HL-60 (cell line): ENCODE results near the gene ATG10.

ENCODE experiments used
- CTCF ChIP-seq: IDR thresholded peaks from one replicate; pipeline ENCODE4 v1.5.1; 2011; ENCODE audit warnings: low read length, control low read depth, inconsistent platforms; ENCODE audit not compliant: insufficient read depth
- REST ChIP-seq: IDR thresholded peaks from 2 replicates; pipeline ENCODE4 v1.6.1; 2012; ENCODE audit warnings: low read depth; ENCODE audit not compliant: insufficient replicate concordance

- TF ChIP-seq REST (no peak), CTCF (no peak)
These were observed 187.1 kb downstream of the ATG10 start for GRCh38 chr5:82158755-82159413.
